Endodermal cell (in vitro differentiated cells): ENCODE measurements around the gene TMEM213. TPM values are rescaled to one million over a fixed set of nuclear protein-coding genes. Genes with fewer than 3 reads are reported as not detected.

ENCODE experiments used
- DNase-seq: peaks from one replicate; pipeline ENCODE4 v3.0.0-alpha.2; 2017
- H3K27ac ChIP-seq: 2 replicates; pipeline ENCODE4 v1.5.1; 2013; ENCODE audit warnings: mild to moderate bottlenecking, low read depth, low read length, moderate library complexity
- H3K27me3 ChIP-seq: 2 replicates; pipeline ENCODE4 v1.6.1; 2013; ENCODE audit warnings: mild to moderate bottlenecking, low read length, moderate library complexity; ENCODE audit not compliant: insufficient read depth, control insufficient read depth, poor library complexity, severe bottlenecking
- H3K36me3 ChIP-seq: 2 replicates; pipeline ENCODE4 v1.7.0; 2013; ENCODE audit warnings: mild to moderate bottlenecking, low read length, moderate library complexity; ENCODE audit not compliant: control insufficient read depth, insufficient read depth
- H3K4me1 ChIP-seq: one replicate; pipeline ENCODE4 v1.7.0; 2013; ENCODE audit warnings: low read length; ENCODE audit not compliant: control insufficient read depth, insufficient read depth
- H3K4me3 ChIP-seq: 2 replicates; pipeline ENCODE4 v1.5.1; 2013; ENCODE audit warnings: mild to moderate bottlenecking, low read length, moderate library complexity
- H3K9ac ChIP-seq: 2 replicates; pipeline ENCODE4 v1.6.1; 2013; ENCODE audit warnings: mild to moderate bottlenecking, low read length, moderate library complexity; ENCODE audit not compliant: poor library complexity, severe bottlenecking; ENCODE audit errors: extremely low read depth
- H3K9me3 ChIP-seq: 2 replicates; pipeline ENCODE4 v1.6.1; 2013; ENCODE audit warnings: mild to moderate bottlenecking, low read length, moderate library complexity; ENCODE audit not compliant: control insufficient read depth
- H3K27ac Mint-ChIP-seq: 2 replicates; pipeline ENCODE4 v1.8.0; 2020; ENCODE audit warnings: mixed read lengths
- H3K27me3 Mint-ChIP-seq: 2 replicates; pipeline ENCODE4 v1.8.0; 2021; ENCODE audit warnings: mild to moderate bottlenecking, mixed read lengths; ENCODE audit not compliant: insufficient read depth
- H3K36me3 Mint-ChIP-seq: 2 replicates; pipeline ENCODE4 v1.8.0; 2020; ENCODE audit warnings: low read depth, mixed read lengths
- H3K4me1 Mint-ChIP-seq: 2 replicates; pipeline ENCODE4 v1.8.0; 2020; ENCODE audit warnings: mixed read lengths
- H3K4me3 Mint-ChIP-seq: 2 replicates; pipeline ENCODE4 v1.8.0; 2020; ENCODE audit warnings: mild to moderate bottlenecking, moderate library complexity, mixed read lengths
- H3K9me3 Mint-ChIP-seq: 2 replicates; pipeline ENCODE4 v1.8.0; 2020; ENCODE audit warnings: mild to moderate bottlenecking, mixed read lengths
- CTCF ChIP-seq: fragments of 200-600 bp; sonication (generic); conservative IDR thresholded peaks from 2 replicates; pipeline ENCODE4 v1.5.0; 2021; ENCODE audit warnings: antibody characterized with exemption, mild to moderate bottlenecking
- WGBS, 2 experiments: methylation state at CpG; one replicate each; pipeline versions ENCODE4 v1.1.5 to v1.1.7; 2013; ENCODE audit warnings: missing lambda C conversion rate in 2 of 2, mixed read lengths in 1 of 2; ENCODE audit not compliant: insufficient coverage in 1 of 2, insufficient read length in 1 of 2; 5-methylcytosine and 5-hydroxymethylcytosine counted together
- total RNA-seq, 2 donors: library from RNA; stranded (reverse); fragmentation: NEBNext Ultra II Directional in 1 of 2; extraction: Animal tissue kit (Norgen Biotek cat#: 25700) in 1 of 2; gene quantifications; 2 replicates in 1 of 2; 3 replicates in 1 of 2; pipeline ENCODE4 v1.2.1, GENCODE V29; 2021

Gene TMEM213
- total RNA-seq, 2 donors from 2014 or later: not detected

GRCh38 chr7:138832966-138833365 is 35.2 kb downstream of the TMEM213 start:
- Mint-ChIP-seq H3K9me3 (no peaks in the 10 kb centered on the region), H3K27me3 (peaks cover 14% of the 10 kb centered on the region), H3K4me3 (no peak overlapping the region), H3K4me1 (peaks cover 2% of the 10 kb centered on the region), H3K36me3 (peaks cover 19% of the 10 kb centered on the region), H3K27ac (no peak overlapping the region)
- Histone ChIP-seq H3K4me3 (no peak overlapping the region), H3K9me3 (no peaks in the 10 kb centered on the region), H3K9ac (no peak overlapping the region), H3K4me1 (no peaks in the 10 kb centered on the region), H3K27ac (no peak overlapping the region), H3K36me3 (peaks cover 30% of the 10 kb centered on the region), H3K27me3 (no peaks in the 10 kb centered on the region)
- DNase-seq: no peak
- TF ChIP-seq CTCF: no peak
- 90 to 94% methylated on average over 5 to 10 of the region's 10 CpGs for WGBS, 2 experiments

GRCh38 chr7:138833596-138833995 is 35.8 kb downstream of the TMEM213 start:
- Mint-ChIP-seq H3K4me1 (peaks cover 2% of the 10 kb centered on the region), H3K27ac (no peak overlapping the region)
- no peaks in the 10 kb centered on the region for H3K4me1 ChIP-seq

GRCh38 chr7:138834583-138834982 is 36.8 kb downstream of the TMEM213 start:
- peaks cover 36% of the 10 kb centered on the region for H3K36me3 ChIP-seq
- H3K4me3 ChIP-seq: no peak overlapping the region
- no peak for DNase-seq
- H3K27ac ChIP-seq: no peak overlapping the region
- Mint-ChIP-seq H3K27me3 (peaks cover 12% of the 10 kb centered on the region), H3K4me1 (peaks cover 2% of the 10 kb centered on the region), H3K9me3 (no peaks in the 10 kb centered on the region), H3K4me3 (no peak overlapping the region), H3K27ac (no peak overlapping the region), H3K36me3 (peaks cover 29% of the 10 kb centered on the region)
- H3K9me3 ChIP-seq: no peaks in the 10 kb centered on the region
- 91 to 99% methylated on average over 7 to 9 of the region's 9 CpGs for WGBS, 2 experiments
- TF ChIP-seq CTCF: no peak
- H3K4me1 ChIP-seq: no peaks in the 10 kb centered on the region
- no peak overlapping the region for H3K9ac ChIP-seq
- H3K27me3 ChIP-seq: no peaks in the 10 kb centered on the region

More at GRCh38 chr7:138833596-138833995, 35.8 kb downstream of the TMEM213 start:
- Mint-ChIP-seq H3K36me3 (peaks cover 23% of the 10 kb centered on the region), H3K9me3 (no peaks in the 10 kb centered on the region), H3K27me3 (peaks cover 12% of the 10 kb centered on the region), H3K4me3 (no peak overlapping the region)
- Histone ChIP-seq H3K36me3 (peaks cover 36% of the 10 kb centered on the region), H3K4me3 (no peak overlapping the region), H3K9ac (no peak overlapping the region), H3K27ac (no peak overlapping the region), H3K27me3 (no peaks in the 10 kb centered on the region), H3K9me3 (no peaks in the 10 kb centered on the region)
- no peak for TF ChIP-seq CTCF
- WGBS, 2 experiments: 84 to 90% methylated on average over 5 of the region's 5 CpGs
- DNase-seq: no peak
